ENCODE data around the gene DRD1. TPM values are rescaled to one million over a fixed set of nuclear protein-coding genes. Genes with fewer than 3 reads are reported as not detected.

The DRD1 gene
- total and polyA plus RNA-seq, 8 donors = 0.04 to 0.21 (median 0.06) TPM; not detected in 3

DNA sequence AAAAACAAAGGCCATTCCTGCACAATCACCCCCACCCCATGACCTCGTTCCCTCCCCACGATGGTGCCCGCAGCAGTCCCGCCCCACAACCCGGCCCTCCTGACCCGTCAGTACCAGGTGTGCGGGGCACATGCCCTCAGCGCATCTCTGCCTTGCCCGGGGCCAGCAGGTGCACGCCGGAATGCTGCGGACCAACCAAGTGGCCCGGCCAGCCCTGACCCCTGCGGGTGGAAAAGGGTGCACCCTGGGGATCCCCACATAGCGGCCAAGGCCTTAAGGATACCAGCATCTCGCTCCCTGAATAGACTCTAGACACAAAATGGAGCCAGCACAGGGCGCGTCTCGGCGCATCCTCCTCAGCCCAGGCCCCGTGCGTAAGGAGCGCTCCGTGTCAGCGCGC lies 40.3 kb upstream of the DRD1 start:
- Histone ChIP-seq H3K4me1 (peaks cover 0 to 13% (median 4%) of the 10 kb centered on the region in 3 donors), H3K4me3 (no peak overlapping the region), H3K27ac (no peak overlapping the region), H3K36me3 (no peaks in the 10 kb centered on the region), H3K27me3 (no peaks in the 10 kb centered on the region), H3K9me3 (no peaks in the 10 kb centered on the region)
- no peak for FAIRE-seq
- DNase-seq = peak in 1 of 6 donors; percentile 50
- WGBS, 2 donors = 97 to 98% methylated on average over 26 of the region's 26 CpGs
- intact Hi-C loops (cut with DNase I) = no loop called here
- ATAC-seq = no peak
- TF ChIP-seq, protein P1, sequence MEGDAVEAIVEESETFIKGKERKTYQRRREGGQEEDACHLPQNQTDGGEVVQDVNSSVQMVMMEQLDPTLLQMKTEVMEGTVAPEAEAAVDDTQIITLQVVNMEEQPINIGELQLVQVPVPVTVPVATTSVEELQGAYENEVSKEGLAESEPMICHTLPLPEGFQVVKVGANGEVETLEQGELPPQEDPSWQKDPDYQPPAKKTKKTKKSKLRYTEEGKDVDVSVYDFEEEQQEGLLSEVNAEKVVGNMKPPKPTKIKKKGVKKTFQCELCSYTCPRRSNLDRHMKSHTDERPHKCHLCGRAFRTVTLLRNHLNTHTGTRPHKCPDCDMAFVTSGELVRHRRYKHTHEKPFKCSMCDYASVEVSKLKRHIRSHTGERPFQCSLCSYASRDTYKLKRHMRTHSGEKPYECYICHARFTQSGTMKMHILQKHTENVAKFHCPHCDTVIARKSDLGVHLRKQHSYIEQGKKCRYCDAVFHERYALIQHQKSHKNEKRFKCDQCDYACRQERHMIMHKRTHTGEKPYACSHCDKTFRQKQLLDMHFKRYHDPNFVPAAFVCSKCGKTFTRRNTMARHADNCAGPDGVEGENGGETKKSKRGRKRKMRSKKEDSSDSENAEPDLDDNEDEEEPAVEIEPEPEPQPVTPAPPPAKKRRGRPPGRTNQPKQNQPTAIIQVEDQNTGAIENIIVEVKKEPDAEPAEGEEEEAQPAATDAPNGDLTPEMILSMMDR (IDR thresholded peaks at IDR 0.05) = no peak

DNA sequence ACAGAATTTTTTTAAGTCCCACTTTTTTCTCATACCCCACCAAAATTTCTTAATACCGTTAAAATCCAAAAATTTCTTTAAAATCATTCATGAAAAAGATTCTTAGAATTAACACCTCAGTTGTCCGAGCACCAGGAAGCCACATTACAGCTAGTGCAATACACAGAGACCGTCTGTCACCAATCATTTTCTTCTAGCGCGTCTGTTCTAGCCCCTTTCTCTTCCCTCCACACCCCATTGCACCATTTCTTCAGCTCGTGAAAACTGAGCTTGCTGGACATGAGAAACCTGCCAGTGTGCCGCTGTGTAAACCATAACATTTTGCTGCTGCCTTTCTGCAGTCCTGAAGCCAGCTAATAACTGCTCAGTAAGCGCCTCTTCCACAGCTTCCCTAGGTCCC lies 39.4 kb upstream of the DRD1 start:
- no peak for FAIRE-seq
- Histone ChIP-seq H3K9me3 (no peaks in the 10 kb centered on the region), H3K36me3 (no peaks in the 10 kb centered on the region), H3K27ac (no peak overlapping the region), H3K4me1 (peaks cover 0 to 13% (median 4%) of the 10 kb centered on the region in 3 donors), H3K27me3 (no peaks in the 10 kb centered on the region), H3K4me3 (no peak overlapping the region)
- intact Hi-C loops (cut with DNase I) = no loop called here
- DNase-seq = no peak
- ATAC-seq = no peak
- 95 to 96% methylated on average over 8 of the region's 8 CpGs for WGBS, 2 donors
- TF ChIP-seq, protein P1 (IDR thresholded peaks at IDR 0.05) = no peak

- no peak for FAIRE-seq
- Histone ChIP-seq H3K9me3 (no peaks in the 10 kb centered on the region), H3K4me3 (peak overlapping the region; percentile 85 to 98 (median 90))
Observed at GRCh38 chr5:175479125-175479881, 35.3 kb upstream of the DRD1 start.

GRCh38 chr5:175478384-175479124 lies 34.6 kb upstream of the DRD1 start, which contains the start of gene SFXN1:
Gene SFXN1 (plus strand): TSS chr5:175478560. CDS start chr5:175492104, 13,544 bp downstream.
- Histone ChIP-seq H3K9me3 (no peaks in the 10 kb centered on the region), H3K4me1 (peaks cover 0 to 7% (median 4%) of the 10 kb centered on the region in 3 donors), H3K36me3 (no peaks in the 10 kb centered on the region), H3K4me3 (peak within 1 kb of the TSS; percentile 85 to 98 (median 90)), H3K27me3 (no peaks in the 10 kb centered on the region), H3K27ac (peak within 1 kb of the TSS; percentile 25 to 61 (median 50))
- intact Hi-C loops (cut with DNase I) = no loop called here
- DNase-seq (peak; percentile 47 to 91 (median 69)), ATAC-seq (peak; percentile 96 to 97 (median 96)), FAIRE-seq (no peak)
- TF ChIP-seq, protein P1 (IDR thresholded peaks at IDR 0.05) = no peak
- whole genome bisulfite sequencing, 2 donors = 0 to 1% methylated on average over 60 to 94 of the region's 94 CpGs

More at GRCh38 chr5:175479125-175479881, 35.3 kb upstream of the DRD1 start:
- intact Hi-C loops (cut with DNase I) = no loop called here
- Histone ChIP-seq H3K27ac (peak overlapping the region; percentile 25 to 61 (median 50)), H3K4me1 (peaks cover 0 to 7% (median 4%) of the 10 kb centered on the region in 3 donors), H3K36me3 (no peaks in the 10 kb centered on the region), H3K27me3 (no peaks in the 10 kb centered on the region)
- ATAC-seq = peak in 3 of 4 donors; percentile 33 to 44 (median 39)
- DNase-seq = no peak
- WGBS, 2 donors = 34% methylated on average over 13 of the region's 13 CpGs
- TF ChIP-seq, protein P1 (IDR thresholded peaks at IDR 0.05) = no peak

All from pancreas (tissue), 10 donors.